KMS-11 (cell line): ENCODE measurements around the gene GALNS.
"Not testable (repeated sequence)": the region's sequence is repeated elsewhere in the genome, so short reads cannot be mapped to it uniquely, and the experiment has no call there.

Source experiments
- H2AFZ ChIP-seq: fragments of 200-600 bp; sonication (generic); 2 replicates; pipeline ENCODE4 v1.6.1; 2016; ENCODE audit warnings: antibody characterized with exemption, mixed run types, low read depth
- H3K27ac ChIP-seq: fragments of 200-600 bp; sonication (generic); 2 replicates; pipeline ENCODE4 v1.6.1; 2016; ENCODE audit warnings: mild to moderate bottlenecking, mixed run types
- H3K27me3 ChIP-seq: fragments of 200-600 bp; sonication (generic); 2 replicates; pipeline ENCODE4 v1.6.1; 2017; ENCODE audit warnings: mild to moderate bottlenecking, low read depth, mixed run types, moderate library complexity; ENCODE audit not compliant: insufficient read depth
- H3K36me3 ChIP-seq: fragments of 200-600 bp; sonication (generic); 2 replicates; pipeline ENCODE4 v1.6.1; 2017; ENCODE audit warnings: mild to moderate bottlenecking, mixed run types; ENCODE audit not compliant: insufficient read depth
- H3K4me1 ChIP-seq: fragments of 200-600 bp; sonication (generic); 2 replicates; pipeline ENCODE4 v1.6.1; 2016; ENCODE audit warnings: mild to moderate bottlenecking, low read depth, mixed run types; ENCODE audit not compliant: poor library complexity, severe bottlenecking
- H3K4me2 ChIP-seq: fragments of 200-600 bp; sonication (generic); 2 replicates; pipeline ENCODE4 v1.7.0; 2016; ENCODE audit warnings: mild to moderate bottlenecking, mixed run types
- H3K4me3 ChIP-seq: fragments of 200-600 bp; sonication (generic); IDR thresholded peaks from 2 replicates; pipeline ENCODE4 v1.6.1; 2017; ENCODE audit warnings: low read depth, low read length, mixed read lengths; ENCODE audit not compliant: insufficient read depth
- H3K79me2 ChIP-seq: fragments of 200-600 bp; sonication (generic); 2 replicates; pipeline ENCODE4 v1.6.1; 2016; ENCODE audit warnings: low read depth, mixed run types; ENCODE audit not compliant: insufficient read depth
- H3K9ac ChIP-seq: fragments of 200-600 bp; sonication (generic); 2 replicates; pipeline ENCODE4 v1.6.1; 2016; ENCODE audit warnings: mild to moderate bottlenecking, mixed run types
- H4K20me1 ChIP-seq: fragments of 200-600 bp; sonication (generic); 2 replicates; pipeline ENCODE4 v1.6.1; 2016; ENCODE audit warnings: mild to moderate bottlenecking, mixed run types; ENCODE audit not compliant: insufficient read depth
- TF ChIP-seq, protein P1 (sequence below): fragments of 200-600 bp; sonication (generic); conservative IDR thresholded peaks from 2 replicates; pipeline ENCODE4 v1.6.1; 2017; ENCODE audit warnings: low read depth, mild to moderate bottlenecking, antibody characterized with exemption, low read length, moderate library complexity, mixed read lengths

The GALNS gene

GRCh38 chr16:88792078-88792550 is 64.6 kb downstream of the GALNS start:
- no peaks in the 10 kb centered on the region for H4K20me1 ChIP-seq
- H3K27me3 ChIP-seq: no peaks in the 10 kb centered on the region
- H3K27ac ChIP-seq: no peak overlapping the region
- no peak overlapping the region for H3K4me2 ChIP-seq
- H3K79me2 ChIP-seq: no peaks in the 10 kb centered on the region
- H2AFZ ChIP-seq: no peak overlapping the region
- H3K36me3 ChIP-seq: no peaks in the 10 kb centered on the region
- H3K4me1 ChIP-seq: peaks cover 2% of the 10 kb centered on the region
- H3K9ac ChIP-seq: no peak overlapping the region
- TF ChIP-seq, protein P1, sequence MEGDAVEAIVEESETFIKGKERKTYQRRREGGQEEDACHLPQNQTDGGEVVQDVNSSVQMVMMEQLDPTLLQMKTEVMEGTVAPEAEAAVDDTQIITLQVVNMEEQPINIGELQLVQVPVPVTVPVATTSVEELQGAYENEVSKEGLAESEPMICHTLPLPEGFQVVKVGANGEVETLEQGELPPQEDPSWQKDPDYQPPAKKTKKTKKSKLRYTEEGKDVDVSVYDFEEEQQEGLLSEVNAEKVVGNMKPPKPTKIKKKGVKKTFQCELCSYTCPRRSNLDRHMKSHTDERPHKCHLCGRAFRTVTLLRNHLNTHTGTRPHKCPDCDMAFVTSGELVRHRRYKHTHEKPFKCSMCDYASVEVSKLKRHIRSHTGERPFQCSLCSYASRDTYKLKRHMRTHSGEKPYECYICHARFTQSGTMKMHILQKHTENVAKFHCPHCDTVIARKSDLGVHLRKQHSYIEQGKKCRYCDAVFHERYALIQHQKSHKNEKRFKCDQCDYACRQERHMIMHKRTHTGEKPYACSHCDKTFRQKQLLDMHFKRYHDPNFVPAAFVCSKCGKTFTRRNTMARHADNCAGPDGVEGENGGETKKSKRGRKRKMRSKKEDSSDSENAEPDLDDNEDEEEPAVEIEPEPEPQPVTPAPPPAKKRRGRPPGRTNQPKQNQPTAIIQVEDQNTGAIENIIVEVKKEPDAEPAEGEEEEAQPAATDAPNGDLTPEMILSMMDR: no peak
- H3K4me3 ChIP-seq: no peak overlapping the region

- Histone ChIP-seq H3K4me2 (peak overlapping the region; percentile 18), H3K27ac (peak overlapping the region; percentile 27; the same call in 1 of the 2 replicates), H3K9ac (peak overlapping the region; percentile 15; the same call in 1 of the 2 replicates), H3K36me3 (no peaks in the 10 kb centered on the region), H3K4me1 (peaks cover 2% of the 10 kb centered on the region), H4K20me1 (no peaks in the 10 kb centered on the region), H3K27me3 (no peaks in the 10 kb centered on the region), H2AFZ (peak overlapping the region; percentile 28; the same call in 1 of the 2 replicates), H3K4me3 (no peak overlapping the region), H3K79me2 (no peaks in the 10 kb centered on the region; the same call in 1 of the 2 replicates)
- TF ChIP-seq, protein P1: no peak
Measured at GRCh38 chr16:88790312-88791211, 66.2 kb downstream of the GALNS start.

DNA sequence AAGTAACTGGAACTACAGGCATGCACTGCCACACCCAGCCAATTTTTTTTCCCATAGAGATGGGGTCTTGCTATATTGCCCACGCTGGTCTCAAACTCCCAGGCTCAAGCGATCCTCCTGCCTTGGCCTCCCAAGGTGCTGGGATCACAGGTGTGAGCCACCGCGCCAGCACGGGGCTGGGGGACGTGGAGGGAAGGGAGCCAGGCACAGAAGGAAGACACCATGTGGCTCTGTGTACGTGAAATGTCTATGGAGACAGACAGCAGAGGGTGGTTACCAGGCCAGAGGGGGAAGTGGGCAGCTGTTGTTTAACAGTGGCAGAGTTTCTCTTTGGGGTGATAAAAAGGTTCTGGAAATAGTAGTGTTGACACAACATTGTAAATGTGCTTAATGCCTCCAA is 67.2 kb downstream of the GALNS start:
- no peak overlapping the region for H3K4me2 ChIP-seq
- no peaks in the 10 kb centered on the region for H4K20me1 ChIP-seq
- H3K36me3 ChIP-seq: no peaks in the 10 kb centered on the region
- no peak overlapping the region for H3K27ac ChIP-seq
- H3K79me2 ChIP-seq: peaks cover 2% of the 10 kb centered on the region; the same call in 1 of the 2 replicates
- TF ChIP-seq, protein P1: no peak
- no peak overlapping the region for H2AFZ ChIP-seq
- H3K27me3 ChIP-seq: no peaks in the 10 kb centered on the region
- H3K4me1 ChIP-seq: peaks cover 2% of the 10 kb centered on the region
- no peak overlapping the region for H3K9ac ChIP-seq
- H3K4me3 ChIP-seq: no peak overlapping the region

GRCh38 chr16:88788749-88789148 is 68.0 kb downstream of the GALNS start:
- not testable (repeated sequence) for H3K27me3 ChIP-seq, H2AFZ ChIP-seq, H3K27ac ChIP-seq, H3K36me3 ChIP-seq, H3K4me3 ChIP-seq, H4K20me1 ChIP-seq, H3K9ac ChIP-seq, H3K4me2 ChIP-seq, H3K4me1 ChIP-seq
- H3K79me2 ChIP-seq: peaks cover 11% of the 10 kb centered on the region
